ENCODE measurements around the gene GJB4. TPM values are rescaled to one million over a fixed set of nuclear protein-coding genes. Genes with fewer than 3 reads are reported as not detected.
"Not testable (repeated sequence)": the region's sequence is repeated elsewhere in the genome, so short reads cannot be mapped to it uniquely, and the experiment has no call there.

GJB4 gene
- total RNA-seq, 2 donors from 2014 or later, result not detected

- DNase-seq (no peak), ATAC-seq (replicated peaks in 1 of 2) (no peak)
- no peak within 1 kb of the TSS for H3K4me3 Mint-ChIP-seq
- no peaks in the 10 kb centered on the region for H3K4me1 Mint-ChIP-seq (ENCODE audit: low read depth)
- no peaks in the 10 kb centered on the region for H3K36me3 Mint-ChIP-seq (ENCODE audit: insufficient read depth in 2 of 2)
- no peaks in the 10 kb centered on the region for H3K27me3 Mint-ChIP-seq (ENCODE audit: low read depth)
- H3K9me3 Mint-ChIP-seq, result no peaks in the 10 kb centered on the region
- no peak within 1 kb of the TSS for H3K27ac Mint-ChIP-seq
Measured at GRCh38 chr1:34754964-34755637, 4.4 kb upstream of the GJB4 start, which contains the start of gene GJB5. Gene GJB5 (plus strand): TSS chr1:34755047. CDS start chr1:34757331, 2,284 bp downstream.

GRCh38 chr1:34755961-34756360 lies 3.6 kb upstream of the GJB4 start:
- Mint-ChIP-seq H3K4me3 (no peak overlapping the region), H3K27me3 (ENCODE audit: low read depth) (no peaks in the 10 kb centered on the region), H3K36me3 (ENCODE audit: insufficient read depth in 2 of 2) (no peaks in the 10 kb centered on the region), H3K9me3 (no peaks in the 10 kb centered on the region), H3K27ac (no peak overlapping the region), H3K4me1 (ENCODE audit: low read depth) (no peaks in the 10 kb centered on the region)
- DNase-seq, result no peak
- no peak for ATAC-seq (replicated peaks in 1 of 2)

GRCh38 chr1:34757386-34757785 lies 2.2 kb upstream of the GJB4 start:
- H3K4me1 Mint-ChIP-seq (ENCODE audit: low read depth), result no peaks in the 10 kb centered on the region
- H3K9me3 Mint-ChIP-seq, result no peaks in the 10 kb centered on the region
- H3K36me3 Mint-ChIP-seq (ENCODE audit: insufficient read depth in 2 of 2), result no peaks in the 10 kb centered on the region

GRCh38 chr1:34758751-34759150 lies 789 bp upstream of the GJB4 start:
- Mint-ChIP-seq H3K27me3 (ENCODE audit: low read depth) (peaks cover 9% of the 10 kb centered on the region), H3K36me3 (ENCODE audit: insufficient read depth in 2 of 2) (no peaks in the 10 kb centered on the region), H3K9me3 (no peaks in the 10 kb centered on the region), H3K4me3 (no peak overlapping the region), H3K4me1 (ENCODE audit: low read depth) (no peaks in the 10 kb centered on the region), H3K27ac (no peak overlapping the region)
- no peak for DNase-seq
- no peak for ATAC-seq (replicated peaks in 1 of 2)

More at GRCh38 chr1:34757386-34757785, 2.2 kb upstream of the GJB4 start:
- Mint-ChIP-seq H3K4me3 (no peak overlapping the region), H3K27me3 (ENCODE audit: low read depth) (no peaks in the 10 kb centered on the region), H3K27ac (no peak overlapping the region)
- DNase-seq (no peak), ATAC-seq (replicated peaks in 1 of 2) (no peak)

GRCh38 chr1:34761176-34761761 lies 1.7 kb downstream of the GJB4 start:
- no peaks in the 10 kb centered on the region for H3K4me1 Mint-ChIP-seq (ENCODE audit: low read depth)
- no peak for ATAC-seq (replicated peaks in 1 of 2)
- no peak overlapping the region for H3K4me3 Mint-ChIP-seq
- DNase-seq, result no peak
- H3K27me3 Mint-ChIP-seq (ENCODE audit: low read depth), result peaks cover 10% of the 10 kb centered on the region
- H3K9me3 Mint-ChIP-seq, result no peaks in the 10 kb centered on the region
- H3K27ac Mint-ChIP-seq, result no peak overlapping the region
- H3K36me3 Mint-ChIP-seq (ENCODE audit: insufficient read depth in 2 of 2), result no peaks in the 10 kb centered on the region

GRCh38 chr1:34761776-34762307 lies 2.3 kb downstream of the GJB4 start:
- ATAC-seq (replicated peaks in 1 of 2), result no peak
- Mint-ChIP-seq H3K9me3 (no peaks in the 10 kb centered on the region), H3K4me3 (no peak overlapping the region), H3K27me3 (ENCODE audit: low read depth) (peaks cover 10% of the 10 kb centered on the region), H3K4me1 (ENCODE audit: low read depth) (no peaks in the 10 kb centered on the region), H3K27ac (no peak overlapping the region), H3K36me3 (ENCODE audit: insufficient read depth in 2 of 2) (no peaks in the 10 kb centered on the region)
- no peak for DNase-seq

GRCh38 chr1:34762474-34763141 lies 3.1 kb downstream of the GJB4 start:
- ATAC-seq (replicated peaks in 1 of 2), result no peak
- no peak overlapping the region for H3K4me3 Mint-ChIP-seq
- H3K27ac Mint-ChIP-seq, result no peak overlapping the region
- peaks cover 10% of the 10 kb centered on the region for H3K27me3 Mint-ChIP-seq (ENCODE audit: low read depth)
- no peak for DNase-seq
- H3K9me3 Mint-ChIP-seq, result no peaks in the 10 kb centered on the region
- H3K36me3 Mint-ChIP-seq (ENCODE audit: insufficient read depth in 2 of 2), result no peaks in the 10 kb centered on the region
- H3K4me1 Mint-ChIP-seq (ENCODE audit: low read depth), result no peaks in the 10 kb centered on the region

GRCh38 chr1:34763142-34763781 lies 3.7 kb downstream of the GJB4 start:
- Mint-ChIP-seq H3K27ac (no peak overlapping the region), H3K9me3 (no peaks in the 10 kb centered on the region), H3K36me3 (ENCODE audit: insufficient read depth in 2 of 2) (no peaks in the 10 kb centered on the region), H3K27me3 (ENCODE audit: low read depth) (peaks cover 10% of the 10 kb centered on the region), H3K4me1 (ENCODE audit: low read depth) (no peaks in the 10 kb centered on the region), H3K4me3 (no peak overlapping the region)
- DNase-seq (no peak), ATAC-seq (replicated peaks in 1 of 2) (no peak)

GRCh38 chr1:34768856-34769255 lies 9.3 kb downstream of the GJB4 start:
- no peak overlapping the region for H3K27ac Mint-ChIP-seq
- ATAC-seq (replicated peaks in 1 of 2) (no peak), DNase-seq (no peak)
- H3K27me3 Mint-ChIP-seq (ENCODE audit: low read depth), result peaks cover 7% of the 10 kb centered on the region
- no peaks in the 10 kb centered on the region for H3K36me3 Mint-ChIP-seq (ENCODE audit: insufficient read depth in 2 of 2)
- no peaks in the 10 kb centered on the region for H3K9me3 Mint-ChIP-seq
- H3K4me3 Mint-ChIP-seq, result no peak overlapping the region
- no peaks in the 10 kb centered on the region for H3K4me1 Mint-ChIP-seq (ENCODE audit: low read depth)

GRCh38 chr1:34770891-34771504 lies 11.5 kb downstream of the GJB4 start:
- H3K4me1 Mint-ChIP-seq (ENCODE audit: low read depth), result no peaks in the 10 kb centered on the region
- ATAC-seq (replicated peaks in 1 of 2), result no peak
- H3K36me3 Mint-ChIP-seq (ENCODE audit: insufficient read depth in 2 of 2), result no peaks in the 10 kb centered on the region
- no peak overlapping the region for H3K4me3 Mint-ChIP-seq
- H3K27me3 Mint-ChIP-seq (ENCODE audit: low read depth), result peaks cover 7% of the 10 kb centered on the region
- no peaks in the 10 kb centered on the region for H3K9me3 Mint-ChIP-seq
- H3K27ac Mint-ChIP-seq, result no peak overlapping the region
- DNase-seq, result no peak

GRCh38 chr1:34771573-34772371 lies 12.2 kb downstream of the GJB4 start:
- no peaks in the 10 kb centered on the region for H3K9me3 Mint-ChIP-seq
- H3K27me3 Mint-ChIP-seq (ENCODE audit: low read depth), result peaks cover 7% of the 10 kb centered on the region
- no peak overlapping the region for H3K27ac Mint-ChIP-seq
- H3K4me1 Mint-ChIP-seq (ENCODE audit: low read depth), result no peaks in the 10 kb centered on the region
- DNase-seq, result no peak
- ATAC-seq (replicated peaks in 1 of 2), result no peak
- H3K4me3 Mint-ChIP-seq, result no peak overlapping the region
- H3K36me3 Mint-ChIP-seq (ENCODE audit: insufficient read depth in 2 of 2), result no peaks in the 10 kb centered on the region

- not testable (repeated sequence) for H3K4me1 Mint-ChIP-seq (ENCODE audit: low read depth); ATAC-seq (replicated peaks in 1 of 2); H3K36me3 Mint-ChIP-seq (ENCODE audit: insufficient read depth in 2 of 2); DNase-seq; H3K4me3 Mint-ChIP-seq; H3K9me3 Mint-ChIP-seq; H3K27ac Mint-ChIP-seq
- peaks cover 14% of the 10 kb centered on the region for H3K27me3 Mint-ChIP-seq (ENCODE audit: low read depth)
Measured at GRCh38 chr1:34773114-34773513, 13.6 kb downstream of the GJB4 start.
